ENCODE data around the gene ARID1A.

ARID1A gene

GRCh38 chr1:26768755-26769154 lies 72.9 kb downstream of the ARID1A start:
- no peak for DNase-seq

- no peak for DNase-seq
Measured at GRCh38 chr1:26771285-26771642, 75.4 kb downstream of the ARID1A start.

GRCh38 chr1:26771643-26772321 lies 76.0 kb downstream of the ARID1A start:
- DNase-seq: no peak

- no peak for DNase-seq
Measured at GRCh38 chr1:26772687-26773086, 76.9 kb downstream of the ARID1A start.

- DNase-seq: no peak
Measured at GRCh38 chr1:26774462-26774861, 78.6 kb downstream of the ARID1A start.

- DNase-seq: no peak
Measured at GRCh38 chr1:26775666-26776065, 79.9 kb downstream of the ARID1A start.

- no peak for DNase-seq
Measured at GRCh38 chr1:26779098-26779668, 83.4 kb downstream of the ARID1A start.

- no peak for DNase-seq
Measured at GRCh38 chr1:26780344-26780957, 84.6 kb downstream of the ARID1A start.

GRCh38 chr1:26781206-26781825 lies 85.5 kb downstream of the ARID1A start:
- DNase-seq: no peak

GRCh38 chr1:26782521-26783212 lies 86.9 kb downstream of the ARID1A start:
- no peak for DNase-seq

GRCh38 chr1:26783646-26784022 lies 87.8 kb downstream of the ARID1A start:
- no peak for DNase-seq

- DNase-seq: no peak
Measured at GRCh38 chr1:26784023-26784871, 88.4 kb downstream of the ARID1A start.

- DNase-seq: no peak
Measured at GRCh38 chr1:26784886-26785285, 89.1 kb downstream of the ARID1A start.

- DNase-seq: peak; percentile 33
Measured at GRCh38 chr1:26785611-26786436, 90.0 kb downstream of the ARID1A start.

GRCh38 chr1:26786437-26787380 lies 90.9 kb downstream of the ARID1A start:
- DNase-seq: peak; percentile 23

- peak; percentile 89 for DNase-seq
Measured at GRCh38 chr1:26787381-26787705, 91.5 kb downstream of the ARID1A start.

- DNase-seq: peak; percentile 87
Measured at GRCh38 chr1:26787706-26788514, 92.1 kb downstream of the ARID1A start, which contains the start of gene PIGV. PIGV (plus strand) TSS chr1:26787950; CDS start chr1:26790816, 2,866 bp downstream.

- DNase-seq: no peak
Measured at GRCh38 chr1:26788515-26788785, 92.6 kb downstream of the ARID1A start.

- peak; percentile 91 for DNase-seq
Measured at GRCh38 chr1:26788836-26789611, 93.2 kb downstream of the ARID1A start.
